Dedifferentiated amniotic fluid mesenchymal stem cell (primary cell): Measurements from ENCODE around the gene CIART.
"Not testable (repeated sequence)": the region's sequence is repeated elsewhere in the genome, so short reads cannot be mapped to it uniquely, and the experiment has no call there.

Experiments
- DNase-seq: peaks from one replicate; pipeline ENCODE4 v3.0.0-alpha.2; 2016; ENCODE audit errors: extremely low spot score

CIART gene

DNA sequence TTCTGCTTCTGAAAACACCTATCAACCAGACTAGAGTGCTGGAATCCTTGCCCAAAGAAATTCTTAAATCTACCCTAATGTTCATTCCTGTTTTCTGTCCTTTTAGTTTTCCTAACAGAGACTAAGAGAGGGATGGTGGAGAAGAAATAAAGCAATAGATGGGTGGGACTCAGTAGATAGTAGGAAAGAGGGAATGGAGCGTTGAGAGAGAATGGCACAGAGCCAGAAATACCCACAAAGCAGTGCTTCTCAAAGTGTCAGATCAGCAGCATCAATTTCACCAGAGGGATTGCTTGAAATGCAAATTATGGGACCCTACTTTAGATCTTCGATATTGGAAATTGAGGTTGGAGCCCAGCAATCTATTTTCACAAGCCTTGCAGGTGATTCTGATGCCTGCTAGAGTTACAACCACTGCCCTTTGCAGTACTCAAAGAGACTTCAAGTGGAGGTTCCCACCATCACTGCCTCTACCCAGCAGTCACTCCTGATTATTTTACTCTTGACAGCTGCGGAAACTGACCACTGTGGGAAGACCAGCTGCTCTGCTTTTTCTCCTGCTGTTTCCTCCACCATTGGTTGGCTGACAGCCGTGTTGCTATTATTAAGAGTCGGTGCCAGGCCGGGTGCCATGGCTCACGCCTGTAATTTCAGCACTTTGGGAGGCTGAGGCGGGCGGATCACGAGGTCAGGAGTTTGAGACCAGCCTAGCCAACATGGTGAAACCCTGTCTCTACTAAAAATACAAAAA is 27.6 kb downstream of the CIART start:
- DNase-seq = no peak

DNA sequence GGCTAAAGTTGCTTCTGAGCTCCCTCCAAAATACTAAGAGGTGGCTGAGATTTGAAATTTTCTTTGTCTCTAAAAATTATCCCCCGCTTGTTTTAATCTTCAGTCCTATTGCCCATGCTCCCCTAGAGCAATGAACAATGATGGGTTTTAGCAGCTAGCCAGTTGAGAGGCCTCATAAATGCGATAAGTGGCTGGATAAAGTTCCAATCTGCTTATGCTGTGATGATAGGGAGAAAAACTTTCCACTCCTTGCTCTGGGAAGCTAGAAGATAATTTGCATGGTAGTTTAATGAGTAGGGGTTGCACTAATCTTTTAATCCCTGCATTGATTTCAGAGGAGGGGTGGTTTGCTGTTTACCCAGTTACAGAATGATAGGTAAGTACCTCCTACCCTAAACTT is 29.4 kb downstream of the CIART start:
- no peak for DNase-seq

DNA sequence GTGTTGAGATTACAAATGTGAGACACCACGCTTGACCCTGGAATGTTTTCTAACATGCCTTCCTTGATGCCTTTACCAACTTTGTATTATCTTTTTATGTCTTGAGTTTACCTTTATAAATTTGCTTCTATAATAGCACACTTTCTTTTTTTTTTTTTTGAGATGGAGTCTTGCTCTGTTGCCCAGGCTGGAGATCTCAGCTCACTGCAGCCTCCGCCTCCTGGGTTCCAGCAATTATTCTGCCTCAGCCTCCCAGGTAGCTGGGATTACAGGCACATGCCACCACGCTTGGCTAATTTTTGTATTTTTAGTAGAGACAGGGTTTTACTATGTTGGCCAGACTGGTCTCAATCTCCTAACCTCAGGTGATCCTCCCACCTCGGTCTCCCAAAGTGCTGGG is 32.3 kb downstream of the CIART start:
- not testable (repeated sequence) for DNase-seq

DNA sequence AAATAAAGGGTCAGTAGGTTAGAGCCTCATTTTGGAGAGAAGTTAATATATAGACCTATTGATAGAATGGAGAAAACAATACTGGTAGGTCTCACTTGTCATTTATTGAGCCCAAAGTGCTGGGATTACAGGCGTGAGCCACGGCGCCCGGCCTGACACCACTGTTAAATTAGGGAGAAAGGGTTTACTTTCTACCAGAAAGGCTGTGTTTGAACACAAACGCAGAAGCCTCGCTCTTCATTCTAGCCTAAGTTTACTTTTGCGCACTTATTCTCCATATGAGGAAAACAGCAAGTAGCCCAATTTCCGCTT is 38.3 kb downstream of the CIART start:
- no peak for DNase-seq

DNA sequence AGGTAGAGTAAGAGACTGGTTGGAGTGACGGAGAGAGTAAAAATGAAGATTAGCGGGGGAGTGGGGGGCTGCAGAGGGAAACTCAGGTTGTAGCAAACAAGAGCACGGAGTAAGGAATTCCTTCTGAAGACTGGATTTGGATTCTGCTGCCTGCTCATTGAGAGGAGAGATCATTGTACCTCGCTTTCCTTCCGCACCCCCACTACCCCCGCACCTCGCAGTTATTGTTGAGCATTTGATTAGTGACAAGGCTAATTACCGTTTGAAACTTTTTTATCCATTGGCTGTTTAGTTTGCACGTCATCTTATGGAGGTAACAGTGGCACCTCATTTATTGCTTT is 39.4 kb downstream of the CIART start:
- DNase-seq = no peak

DNA sequence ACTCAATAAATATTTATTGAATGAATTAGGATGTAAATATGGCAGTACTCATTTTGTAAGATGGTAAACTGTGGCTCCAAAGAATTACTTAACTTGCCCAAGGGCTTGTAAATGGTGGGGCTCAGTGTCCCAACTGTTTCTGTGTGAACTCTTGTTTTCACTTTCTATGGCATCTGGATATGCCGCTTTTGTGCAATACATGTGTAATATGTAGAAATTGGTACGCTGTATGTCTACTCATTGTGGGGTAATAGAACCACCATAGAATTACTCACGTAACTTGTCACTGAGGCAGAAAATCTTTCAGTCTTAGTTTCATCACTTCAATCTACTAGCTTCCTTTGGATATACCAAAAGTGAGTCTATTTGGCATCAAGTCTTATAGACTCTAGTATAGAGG is 40.0 kb downstream of the CIART start:
- no peak for DNase-seq

DNA sequence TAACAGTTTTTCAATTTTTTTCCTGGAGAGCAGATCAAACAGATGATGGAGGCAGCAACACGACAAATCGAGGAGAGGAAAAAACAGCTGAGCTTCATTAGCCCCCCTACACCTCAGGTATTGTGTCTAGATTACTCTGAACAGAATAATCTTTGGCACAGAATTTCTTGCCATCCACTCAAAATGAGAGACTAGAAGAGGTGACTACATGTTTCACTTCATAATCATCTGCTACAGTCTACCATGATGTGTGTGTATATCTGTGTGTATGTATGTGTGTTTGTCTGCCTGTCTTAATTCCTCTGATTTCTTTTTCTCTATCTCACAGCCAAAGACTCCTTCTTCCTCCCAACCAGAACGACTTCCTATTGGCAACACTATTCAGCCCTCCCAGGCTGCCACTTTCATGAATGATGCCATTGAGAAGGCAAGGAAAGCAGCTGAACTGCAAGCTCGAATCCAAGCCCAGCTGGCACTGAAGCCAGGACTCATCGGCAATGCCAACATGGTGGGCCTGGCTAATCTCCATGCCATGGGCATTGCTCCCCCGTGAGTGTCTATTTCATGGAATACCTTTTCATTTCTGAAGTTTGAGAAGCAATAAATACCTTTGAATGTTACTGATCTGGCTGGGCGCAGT is 50.4 kb downstream of the CIART start:
- DNase-seq = no peak
